NCI-H226 (cell line): ENCODE measurements around the gene DARS2.

Experiments used
- DNase-seq: peaks from one replicate; pipeline ENCODE4 v3.0.0-alpha.2; 2015

DARS2 gene

DNA sequence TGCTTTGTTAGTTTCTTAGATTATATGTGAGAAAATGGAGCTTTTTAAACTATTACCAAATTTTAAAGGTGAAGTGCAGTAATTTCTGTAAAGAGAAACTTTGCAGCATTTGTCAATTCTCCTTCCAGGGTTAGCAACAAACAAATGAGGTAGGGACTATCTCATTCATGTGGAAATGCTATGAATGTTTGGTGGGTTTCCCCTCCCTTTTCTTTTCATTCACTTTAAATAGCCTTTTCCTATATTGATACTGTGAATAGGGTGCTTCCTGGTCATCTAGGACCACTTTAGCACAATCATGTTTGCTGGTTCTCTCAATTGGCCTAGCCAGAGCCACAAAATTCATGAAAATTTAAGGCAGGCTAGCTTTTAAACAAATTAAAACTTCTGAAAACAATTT, 64.3 kb downstream of the DARS2 start:
- no peak for DNase-seq

DNA sequence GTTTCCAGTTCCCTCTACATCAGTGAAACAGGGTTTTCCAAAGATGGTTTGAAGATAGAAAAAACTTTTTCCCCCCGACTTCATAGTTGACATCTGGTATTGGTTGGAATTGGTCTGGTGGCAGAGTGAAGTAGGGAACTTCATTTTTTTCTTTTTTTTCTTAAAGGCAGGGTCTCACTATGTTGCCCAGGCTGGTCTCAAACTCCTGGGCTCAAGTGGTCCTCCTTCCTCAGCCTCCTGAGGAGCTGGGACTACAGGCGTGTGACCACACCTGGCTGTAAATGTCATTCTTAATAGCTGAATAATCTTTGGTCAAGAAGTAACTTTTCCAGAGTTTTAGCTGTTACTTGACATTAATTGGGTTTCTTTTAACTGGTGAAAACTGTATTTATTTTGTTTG, 65.4 kb downstream of the DARS2 start:
- DNase-seq, result no peak

DNA sequence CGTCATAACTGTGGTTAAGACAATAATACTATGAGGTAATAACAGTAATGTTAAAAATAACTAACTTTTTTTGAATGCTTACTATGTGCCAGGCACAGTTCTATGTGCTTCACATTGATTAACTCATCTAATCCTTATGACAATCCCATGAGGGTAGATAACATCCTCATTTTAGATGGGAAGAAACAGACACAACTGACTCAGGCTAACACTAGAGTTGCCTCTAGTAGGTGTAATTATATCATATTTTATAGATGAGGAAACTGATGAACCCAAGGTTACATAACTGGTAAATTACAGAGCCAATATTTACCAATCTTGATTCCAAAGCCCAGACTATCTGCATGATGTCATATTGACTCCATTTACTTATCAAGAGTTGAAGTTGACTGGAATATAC, 69.1 kb downstream of the DARS2 start:
- DNase-seq, result no peak

DNA sequence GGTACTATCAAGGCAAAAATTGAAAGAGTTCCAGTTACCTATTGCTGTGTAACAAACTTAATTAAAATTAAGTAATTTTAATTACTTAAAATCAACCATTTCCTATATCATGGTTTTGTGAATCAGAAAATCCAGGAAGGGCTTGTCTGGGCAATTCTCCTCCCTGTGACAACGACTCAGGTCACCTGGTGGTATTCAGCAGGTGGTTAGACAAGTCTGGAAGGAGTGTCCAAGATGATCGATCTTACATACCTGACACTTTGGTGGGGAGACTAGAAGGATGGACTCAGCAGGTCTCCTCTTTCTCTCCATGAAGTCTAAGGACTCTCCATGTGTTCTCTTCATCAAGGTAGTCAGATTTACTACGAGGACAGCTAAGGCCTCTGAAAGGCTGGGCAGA, 69.7 kb downstream of the DARS2 start:
- DNase-seq, result no peak

DNA sequence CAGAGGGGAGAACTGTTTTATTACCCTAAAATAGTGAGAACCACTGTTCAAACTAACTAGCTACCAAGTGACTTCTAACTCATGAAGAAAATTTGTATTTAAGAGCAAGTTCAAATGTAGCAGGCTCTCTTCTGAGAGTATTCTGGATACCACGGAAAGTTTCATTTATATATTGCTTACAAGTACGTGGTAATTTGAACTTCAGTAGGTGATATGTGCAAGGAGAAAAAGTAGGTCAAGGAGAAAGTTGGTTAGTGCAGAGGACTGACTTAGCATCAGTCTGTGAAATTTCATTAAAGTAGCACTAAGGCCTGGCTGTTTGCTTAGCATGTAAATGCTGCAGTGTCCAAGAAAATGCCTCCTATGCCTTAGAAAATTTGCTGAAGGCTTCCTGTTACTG, 76.0 kb downstream of the DARS2 start:
- DNase-seq, result no peak

DNA sequence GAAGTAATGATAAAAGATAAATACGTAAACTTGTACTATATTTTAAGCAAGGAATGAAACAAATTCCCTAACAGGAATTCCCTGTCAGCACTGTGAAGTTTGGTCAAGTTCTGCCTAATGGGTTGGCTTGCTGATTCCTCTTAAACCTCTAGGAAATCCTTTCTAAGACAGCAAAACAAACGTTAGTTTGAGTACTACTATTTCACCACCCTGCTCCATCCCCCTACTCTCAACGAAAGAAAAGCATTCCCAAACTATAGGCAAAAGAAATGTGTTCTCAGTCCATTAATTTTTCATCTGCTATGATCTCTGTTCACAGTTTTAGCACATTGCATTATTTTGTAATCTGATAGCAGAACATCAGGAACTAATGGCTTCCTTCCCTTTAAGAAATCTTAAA, 76.5 kb downstream of the DARS2 start:
- no peak for DNase-seq

- no peak for DNase-seq
These were observed 79.5 kb downstream of the DARS2 start for GRCh38 chr1:173903827-173904531.
